ENCODE measurements around the gene MYBPHL. TPM values are rescaled to one million over a fixed set of nuclear protein-coding genes. Genes with fewer than 3 reads are reported as not detected.

Gene MYBPHL
- total RNA-seq, 4 donors from 2014 or later, result not detected

GRCh38 chr1:109256085-109256484 lies 50.7 kb downstream of the MYBPHL start:
- intact Hi-C loops (cut with DNase I; ENCODE audit: low total_unique reads) (no loop called here), in situ Hi-C loops (cut with MboI; ENCODE audit: low pct_ligation_motif_present in 1 of 4, low pct_unique_long_range_greater_than_20kb in 1 of 4, low sequenced_read_pairs in 3 of 4) (no loop called here)
- no peak overlapping the region for H3K4me3 ChIP-seq
- no peaks in the 10 kb centered on the region for H3K27me3 ChIP-seq
- WGBS, 2 donors (ENCODE audit: low coverage in 1 of 2), result 76 to 88% methylated on average over 5 to 7 of the region's 7 CpGs
- no peak for DNase-seq
- no peak for TF ChIP-seq EP300 (IDR thresholded peaks at IDR 0.05; ENCODE audit: low read depth)
- no peak for TF ChIP-seq POLR2A (IDR thresholded peaks at IDR 0.05)
- no peak for TF ChIP-seq CTCF (IDR thresholded peaks at IDR 0.05)
- no peak for TF ChIP-seq POLR2AphosphoS5 (IDR thresholded peaks at IDR 0.05)
- no peaks in the 10 kb centered on the region for H3K36me3 ChIP-seq
- peaks cover 9 to 18% (median 14%) of the 10 kb centered on the region in 4 donors for H3K4me1 ChIP-seq
- H3K27ac ChIP-seq, result no peak overlapping the region
- no peaks in the 10 kb centered on the region for H3K9me3 ChIP-seq

GRCh38 chr1:109255678-109256077 lies 51.1 kb downstream of the MYBPHL start:
- TF ChIP-seq POLR2A (IDR thresholded peaks at IDR 0.05) (no peak), CTCF (IDR thresholded peaks at IDR 0.05) (no peak), POLR2AphosphoS5 (IDR thresholded peaks at IDR 0.05) (no peak), EP300 (IDR thresholded peaks at IDR 0.05; ENCODE audit: low read depth) (no peak)
- no peak overlapping the region for H3K27ac ChIP-seq
- no peak for DNase-seq
- peaks cover 9 to 19% (median 14%) of the 10 kb centered on the region in 4 donors for H3K4me1 ChIP-seq
- 81 to 92% methylated on average over 2 to 5 of the region's 5 CpGs for WGBS, 2 donors (ENCODE audit: low coverage in 1 of 2)
- H3K4me3 ChIP-seq, result no peak overlapping the region
- no peaks in the 10 kb centered on the region for H3K27me3 ChIP-seq
- no peaks in the 10 kb centered on the region for H3K9me3 ChIP-seq
- H3K36me3 ChIP-seq, result no peaks in the 10 kb centered on the region
- in situ Hi-C loops (cut with MboI; ENCODE audit: low pct_ligation_motif_present in 1 of 4, low pct_unique_long_range_greater_than_20kb in 1 of 4, low sequenced_read_pairs in 3 of 4) (no loop called here), intact Hi-C loops (cut with DNase I; ENCODE audit: low total_unique reads) (no loop called here)

GRCh38 chr1:109255097-109255651 lies 51.6 kb downstream of the MYBPHL start:
- H3K36me3 ChIP-seq, result no peaks in the 10 kb centered on the region
- H3K4me3 ChIP-seq, result no peak overlapping the region
- peaks cover 12 to 24% (median 17%) of the 10 kb centered on the region in 4 donors for H3K4me1 ChIP-seq
- intact Hi-C loops (cut with DNase I; ENCODE audit: low total_unique reads) (no loop called here), in situ Hi-C loops (cut with MboI; ENCODE audit: low pct_ligation_motif_present in 1 of 4, low pct_unique_long_range_greater_than_20kb in 1 of 4, low sequenced_read_pairs in 3 of 4) (no loop called here)
- no peak for DNase-seq
- 69 to 79% methylated on average over 6 to 15 of the region's 15 CpGs for WGBS, 2 donors (ENCODE audit: low coverage in 1 of 2)
- TF ChIP-seq POLR2A (IDR thresholded peaks at IDR 0.05) (no peak), POLR2AphosphoS5 (IDR thresholded peaks at IDR 0.05) (no peak), CTCF (IDR thresholded peaks at IDR 0.05) (no peak), EP300 (IDR thresholded peaks at IDR 0.05; ENCODE audit: low read depth) (no peak)
- H3K9me3 ChIP-seq, result no peaks in the 10 kb centered on the region
- no peaks in the 10 kb centered on the region for H3K27me3 ChIP-seq
- peak overlapping the region in 2 of 4 donors; percentile 63 to 83 for H3K27ac ChIP-seq

GRCh38 chr1:109254621-109255096 lies 52.2 kb downstream of the MYBPHL start:
- in situ Hi-C loops (cut with MboI; ENCODE audit: low pct_ligation_motif_present in 1 of 4, low pct_unique_long_range_greater_than_20kb in 1 of 4, low sequenced_read_pairs in 3 of 4), result no loop called here
- H3K4me3 ChIP-seq, result no peak overlapping the region

More at GRCh38 chr1:109254621-109255096, 52.2 kb downstream of the MYBPHL start:
- no peak for TF ChIP-seq POLR2A (IDR thresholded peaks at IDR 0.05)
- TF ChIP-seq CTCF (IDR thresholded peaks at IDR 0.05), result no peak
- no peak for TF ChIP-seq POLR2AphosphoS5 (IDR thresholded peaks at IDR 0.05)
- no peak for TF ChIP-seq EP300 (IDR thresholded peaks at IDR 0.05; ENCODE audit: low read depth)
- H3K4me1 ChIP-seq, result peaks cover 15 to 26% (median 19%) of the 10 kb centered on the region in 4 donors
- no peaks in the 10 kb centered on the region for H3K36me3 ChIP-seq
- 74% methylated on average over 7 of the region's 7 CpGs; no CpG with 5 or more reads in 1 of the 2 donors for WGBS, 2 donors (ENCODE audit: low coverage in 1 of 2)
- H3K27me3 ChIP-seq, result no peaks in the 10 kb centered on the region
- no peak for DNase-seq
- no peaks in the 10 kb centered on the region for H3K9me3 ChIP-seq
- H3K27ac ChIP-seq, result peak overlapping the region in 2 of 4 donors; percentile 63 to 83
- intact Hi-C loops (cut with DNase I; ENCODE audit: low total_unique reads), result no loop called here
